HEK293T (cell line): ENCODE measurements around the gene EGFLAM.

Source experiments
- ARNT ChIP-seq: fragments of 450-650 bp; IDR thresholded peaks from 2 replicates; pipeline ENCODE4 v1.6.1; 2017; ENCODE audit warnings: mild to moderate bottlenecking
- BHLHE40 ChIP-seq: fragments of 450-650 bp; IDR thresholded peaks from 2 replicates; pipeline ENCODE4 v1.6.1; 2016; ENCODE audit warnings: mild to moderate bottlenecking, moderate library complexity, borderline replicate concordance
- CTBP1 ChIP-seq: fragments of 450-650 bp; IDR thresholded peaks from 2 replicates; pipeline ENCODE4 v1.6.1; 2016; ENCODE audit warnings: borderline replicate concordance
- ELF4 ChIP-seq: fragments of 450-650 bp; IDR thresholded peaks from 2 replicates; pipeline ENCODE4 v1.6.1; 2017; ENCODE audit warnings: antibody characterized with exemption
- FOXA1 ChIP-seq: fragments of 450-650 bp; IDR thresholded peaks from 2 replicates; pipeline ENCODE4 v1.6.1; 2016; ENCODE audit warnings: mild to moderate bottlenecking
- FOXK2 ChIP-seq: fragments of 450-650 bp; IDR thresholded peaks from 2 replicates; pipeline ENCODE4 v1.6.1; 2016; ENCODE audit warnings: mild to moderate bottlenecking
- FOXM1 ChIP-seq: fragments of 450-650 bp; IDR thresholded peaks from 2 replicates; pipeline ENCODE4 v1.6.1; 2017; ENCODE audit warnings: mild to moderate bottlenecking, borderline replicate concordance
- HDGF ChIP-seq: fragments of 450-650 bp; IDR thresholded peaks from 2 replicates; pipeline ENCODE4 v1.6.1; 2017; ENCODE audit warnings: antibody characterized with exemption, borderline replicate concordance
- LEF1 ChIP-seq: fragments of 450-650 bp; IDR thresholded peaks from 2 replicates; pipeline ENCODE4 v1.6.1; 2017; ENCODE audit warnings: mild to moderate bottlenecking, borderline replicate concordance
- SP1 ChIP-seq: fragments of 450-650 bp; IDR thresholded peaks from 2 replicates; pipeline ENCODE4 v1.6.1; 2017
- SUZ12 ChIP-seq: fragments of 450-650 bp; IDR thresholded peaks from 2 replicates; pipeline ENCODE4 v1.6.1; 2016; ENCODE audit warnings: mild to moderate bottlenecking
- TARDBP ChIP-seq: fragments of 450-650 bp; IDR thresholded peaks from 2 replicates; pipeline ENCODE4 v1.6.1; 2016
- ZNF384 ChIP-seq: fragments of 450-650 bp; IDR thresholded peaks from 2 replicates; pipeline ENCODE4 v1.6.1; 2016
- TF ChIP-seq, protein P1 (sequence below): fragments of 450-650 bp; IDR thresholded peaks from 2 replicates; pipeline ENCODE4 v1.6.1; 2016

DNA sequence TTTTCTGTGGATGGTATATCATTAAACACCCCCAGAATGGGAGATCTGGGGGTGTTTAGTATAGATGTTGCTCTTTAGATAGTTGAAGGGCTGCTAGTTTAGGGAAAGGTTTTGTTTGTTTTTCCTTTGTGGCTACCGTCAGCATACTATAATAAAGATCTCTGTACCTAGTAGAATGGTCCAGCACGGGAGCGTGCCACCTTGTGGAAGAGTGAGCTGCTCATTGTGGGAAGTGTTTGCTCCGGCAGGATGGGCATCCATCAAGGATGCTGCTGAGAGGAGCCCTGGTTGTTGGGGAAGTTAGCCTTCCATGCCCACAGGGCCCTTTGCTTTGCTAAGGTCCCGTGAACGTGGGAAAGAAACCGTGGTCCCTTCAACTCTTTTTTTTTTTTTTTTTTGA lies 185.0 kb downstream of the EGFLAM start:
- TF ChIP-seq SP1 (no peak), ARNT (no peak), FOXK2 (no peak), LEF1 (no peak), ZNF384 (no peak), HDGF (no peak), SUZ12 (no peak), FOXA1 (no peak), BHLHE40 (no peak), CTBP1 (no peak), FOXM1 (no peak), TARDBP (no peak), ELF4 (no peak)
- TF ChIP-seq, protein P1, sequence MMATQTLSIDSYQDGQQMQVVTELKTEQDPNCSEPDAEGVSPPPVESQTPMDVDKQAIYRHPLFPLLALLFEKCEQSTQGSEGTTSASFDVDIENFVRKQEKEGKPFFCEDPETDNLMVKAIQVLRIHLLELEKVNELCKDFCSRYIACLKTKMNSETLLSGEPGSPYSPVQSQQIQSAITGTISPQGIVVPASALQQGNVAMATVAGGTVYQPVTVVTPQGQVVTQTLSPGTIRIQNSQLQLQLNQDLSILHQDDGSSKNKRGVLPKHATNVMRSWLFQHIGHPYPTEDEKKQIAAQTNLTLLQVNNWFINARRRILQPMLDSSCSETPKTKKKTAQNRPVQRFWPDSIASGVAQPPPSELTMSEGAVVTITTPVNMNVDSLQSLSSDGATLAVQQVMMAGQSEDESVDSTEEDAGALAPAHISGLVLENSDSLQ: no peak
